ENCODE measurements around the gene NFX1.

GRCh38 chr9:33285502-33285901, 4.8 kb upstream of the NFX1 start:
- TF ChIP-seq, protein P1, sequence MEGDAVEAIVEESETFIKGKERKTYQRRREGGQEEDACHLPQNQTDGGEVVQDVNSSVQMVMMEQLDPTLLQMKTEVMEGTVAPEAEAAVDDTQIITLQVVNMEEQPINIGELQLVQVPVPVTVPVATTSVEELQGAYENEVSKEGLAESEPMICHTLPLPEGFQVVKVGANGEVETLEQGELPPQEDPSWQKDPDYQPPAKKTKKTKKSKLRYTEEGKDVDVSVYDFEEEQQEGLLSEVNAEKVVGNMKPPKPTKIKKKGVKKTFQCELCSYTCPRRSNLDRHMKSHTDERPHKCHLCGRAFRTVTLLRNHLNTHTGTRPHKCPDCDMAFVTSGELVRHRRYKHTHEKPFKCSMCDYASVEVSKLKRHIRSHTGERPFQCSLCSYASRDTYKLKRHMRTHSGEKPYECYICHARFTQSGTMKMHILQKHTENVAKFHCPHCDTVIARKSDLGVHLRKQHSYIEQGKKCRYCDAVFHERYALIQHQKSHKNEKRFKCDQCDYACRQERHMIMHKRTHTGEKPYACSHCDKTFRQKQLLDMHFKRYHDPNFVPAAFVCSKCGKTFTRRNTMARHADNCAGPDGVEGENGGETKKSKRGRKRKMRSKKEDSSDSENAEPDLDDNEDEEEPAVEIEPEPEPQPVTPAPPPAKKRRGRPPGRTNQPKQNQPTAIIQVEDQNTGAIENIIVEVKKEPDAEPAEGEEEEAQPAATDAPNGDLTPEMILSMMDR (conservative IDR thresholded peaks at IDR 0.05; ENCODE audit: low read depth, low read length), result no peak
- TF ChIP-seq EZH2 (IDR thresholded peaks at IDR 0.05; ENCODE audit: low read length, unreplicated experiment), result no peak
- no peak for TF ChIP-seq EZH2phosphoT487 (IDR thresholded peaks at IDR 0.05; ENCODE audit: borderline replicate concordance, low read length)
